ENCODE measurements around the gene CD28. TPM values are rescaled to one million over a fixed set of nuclear protein-coding genes. Genes with fewer than 3 reads are reported as not detected.

Gene CD28
- total RNA-seq, 4 donors from 2014 or later: 0.08 to 1.0 (median 0.15) TPM; not detected in 1

DNA sequence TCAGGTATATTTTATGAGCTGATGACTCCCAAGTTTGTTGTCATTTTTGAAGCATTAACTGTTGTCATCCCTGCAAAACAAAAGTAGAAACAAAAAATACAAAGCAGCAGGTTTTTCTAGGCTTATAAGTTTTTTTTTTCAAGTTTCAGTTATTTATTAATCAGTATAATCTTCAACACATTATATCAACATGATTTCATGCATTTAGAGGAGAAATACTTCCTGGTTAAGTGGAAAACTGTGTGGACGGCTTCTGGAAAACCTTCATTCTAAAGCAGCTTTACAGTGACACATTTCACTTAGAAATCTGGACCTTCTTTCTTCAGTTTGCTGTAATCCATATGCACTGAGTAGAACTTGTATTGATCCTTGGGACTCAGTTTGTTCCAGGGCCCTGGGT, 34.6 kb upstream of the CD28 start:
- Histone ChIP-seq H3K9me3 (no peaks in the 10 kb centered on the region), H3K27me3 (no peaks in the 10 kb centered on the region), H3K36me3 (no peaks in the 10 kb centered on the region), H3K27ac (no peak overlapping the region), H3K4me3 (no peak overlapping the region), H3K4me1 (peaks cover 30% of the 10 kb centered on the region)
- DNase-seq (ENCODE audit: low spot score in 2 of 2): no peak
- WGBS: 100% methylated on average over 1 of the region's 1 CpG
- TF ChIP-seq POLR2AphosphoS5 (IDR thresholded peaks at IDR 0.05) (no peak), EP300 (IDR thresholded peaks at IDR 0.05) (no peak), CTCF (IDR thresholded peaks at IDR 0.05) (no peak), POLR2A (IDR thresholded peaks at IDR 0.05) (no peak)

GRCh38 chr2:203672856-203673255, 33.6 kb upstream of the CD28 start:
- Histone ChIP-seq H3K27ac (no peak overlapping the region), H3K9me3 (no peaks in the 10 kb centered on the region), H3K4me1 (peaks cover 30% of the 10 kb centered on the region), H3K4me3 (no peak overlapping the region), H3K27me3 (no peaks in the 10 kb centered on the region), H3K36me3 (no peaks in the 10 kb centered on the region)
- 82% methylated on average over 3 of the region's 3 CpGs for WGBS
- no peak for TF ChIP-seq POLR2AphosphoS5 (IDR thresholded peaks at IDR 0.05)
- TF ChIP-seq POLR2A (IDR thresholded peaks at IDR 0.05): no peak
- TF ChIP-seq CTCF (IDR thresholded peaks at IDR 0.05): no peak
- TF ChIP-seq EP300 (IDR thresholded peaks at IDR 0.05): no peak
- DNase-seq (ENCODE audit: low spot score in 2 of 2): no peak

- Histone ChIP-seq H3K27me3 (no peaks in the 10 kb centered on the region), H3K4me1 (peaks cover 30% of the 10 kb centered on the region), H3K36me3 (no peaks in the 10 kb centered on the region), H3K27ac (peak overlapping the region; percentile 79), H3K9me3 (no peaks in the 10 kb centered on the region), H3K4me3 (no peak overlapping the region)
- peak in 1 of 2 donors; percentile 77 for DNase-seq (ENCODE audit: low spot score in 2 of 2)
- no peak for TF ChIP-seq CTCF (IDR thresholded peaks at IDR 0.05)
- peak in 2 of 3 donors; percentile 76 to 89 for TF ChIP-seq POLR2AphosphoS5 (IDR thresholded peaks at IDR 0.05)
- no peak for TF ChIP-seq POLR2A (IDR thresholded peaks at IDR 0.05)
- TF ChIP-seq EP300 (IDR thresholded peaks at IDR 0.05): no peak
- 75% methylated on average over 1 of the region's 1 CpG for WGBS
These were observed 32.5 kb upstream of the CD28 start for GRCh38 chr2:203673933-203674332.

GRCh38 chr2:203675086-203675485, 31.4 kb upstream of the CD28 start:
- no peak for DNase-seq (ENCODE audit: low spot score in 2 of 2)
- H3K4me3 ChIP-seq: no peak overlapping the region

GRCh38 chr2:203678971-203679370, 27.5 kb upstream of the CD28 start:
- peaks cover 54% of the 10 kb centered on the region for H3K4me1 ChIP-seq
- no peak overlapping the region for H3K4me3 ChIP-seq
- no peak for TF ChIP-seq CTCF (IDR thresholded peaks at IDR 0.05)
- TF ChIP-seq POLR2A (IDR thresholded peaks at IDR 0.05): no peak
- TF ChIP-seq EP300 (IDR thresholded peaks at IDR 0.05): no peak
- TF ChIP-seq POLR2AphosphoS5 (IDR thresholded peaks at IDR 0.05): no peak
- 85% methylated on average over 3 of the region's 3 CpGs for WGBS
- no peaks in the 10 kb centered on the region for H3K9me3 ChIP-seq
- no peaks in the 10 kb centered on the region for H3K36me3 ChIP-seq
- no peak overlapping the region for H3K27ac ChIP-seq
- DNase-seq (ENCODE audit: low spot score in 2 of 2): no peak
- H3K27me3 ChIP-seq: no peaks in the 10 kb centered on the region

More at GRCh38 chr2:203675086-203675485, 31.4 kb upstream of the CD28 start:
- H3K9me3 ChIP-seq: no peaks in the 10 kb centered on the region
- H3K27ac ChIP-seq: peak overlapping the region; percentile 79
- TF ChIP-seq EP300 (IDR thresholded peaks at IDR 0.05) (no peak), POLR2A (IDR thresholded peaks at IDR 0.05) (no peak), POLR2AphosphoS5 (IDR thresholded peaks at IDR 0.05) (no peak), CTCF (IDR thresholded peaks at IDR 0.05) (no peak)
- H3K27me3 ChIP-seq: no peaks in the 10 kb centered on the region
- WGBS: 76% methylated on average over 3 of the region's 3 CpGs
- H3K4me1 ChIP-seq: peaks cover 30% of the 10 kb centered on the region
- H3K36me3 ChIP-seq: no peaks in the 10 kb centered on the region

All from suprapubic skin (tissue), 4 donors.